NCI-H774 (cell line): Measurements from ENCODE around the gene BCL2L12.

ENCODE experiments used
- DNase-seq: peaks from one replicate; lab custom pipeline; 2025; lab: John Stamatoyannopoulos, UW

BCL2L12 gene

DNA sequence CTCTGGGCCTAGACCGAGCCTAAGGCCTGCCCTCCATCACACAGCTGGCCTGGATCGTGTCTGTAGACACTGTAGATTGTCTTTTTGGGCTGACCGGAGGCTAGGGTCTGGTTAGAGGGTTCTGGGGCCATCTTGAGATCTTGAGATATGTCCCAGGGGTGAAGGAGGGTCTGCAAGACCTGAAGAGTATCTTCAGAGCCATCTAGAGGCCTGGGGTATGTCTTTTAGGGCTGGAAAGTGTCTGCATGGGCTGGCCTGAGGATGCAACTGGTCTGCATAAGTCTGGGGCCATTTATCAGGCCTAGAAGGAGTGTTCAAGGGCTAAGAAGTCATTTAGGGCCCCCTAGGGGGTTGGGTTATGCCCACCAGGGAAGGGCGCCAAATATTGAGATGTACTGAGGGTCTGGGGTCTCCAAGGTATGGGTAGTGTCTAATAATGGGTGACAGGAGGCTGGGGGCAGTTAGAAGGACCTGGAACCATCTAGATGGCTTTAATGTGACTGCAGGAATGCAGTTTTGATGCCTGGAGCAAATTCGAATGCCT lies 23.2 kb upstream of the BCL2L12 start:
- DNase-seq: no peak

DNA sequence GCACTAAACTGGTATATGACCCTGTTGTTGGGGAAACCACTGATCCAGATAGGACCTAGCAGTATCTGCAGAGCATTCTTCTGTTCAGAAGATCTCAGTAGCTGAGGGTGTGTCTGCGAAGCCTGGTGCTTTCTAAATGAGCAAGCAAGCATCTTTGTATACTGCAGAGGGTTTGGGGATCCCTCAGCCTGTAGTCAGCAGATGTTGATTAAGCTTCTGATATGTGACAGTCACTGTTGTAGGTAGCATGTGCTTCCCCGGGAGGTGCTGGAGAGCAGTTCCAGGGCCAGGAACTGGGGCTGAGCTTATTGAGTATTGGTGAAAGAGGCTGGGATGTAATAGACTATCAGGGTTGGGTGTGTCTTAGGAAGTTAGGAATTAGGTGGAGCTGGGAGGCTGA lies 22.3 kb upstream of the BCL2L12 start:
- DNase-seq: no peak

GRCh38 chr19:49645592-49645991 lies 20.1 kb upstream of the BCL2L12 start:
- no peak for DNase-seq

- DNase-seq: no peak
These were observed 19.7 kb upstream of the BCL2L12 start for GRCh38 chr19:49645995-49646394.

- DNase-seq: no peak
These were observed 19.1 kb upstream of the BCL2L12 start for GRCh38 chr19:49646586-49646985.

DNA sequence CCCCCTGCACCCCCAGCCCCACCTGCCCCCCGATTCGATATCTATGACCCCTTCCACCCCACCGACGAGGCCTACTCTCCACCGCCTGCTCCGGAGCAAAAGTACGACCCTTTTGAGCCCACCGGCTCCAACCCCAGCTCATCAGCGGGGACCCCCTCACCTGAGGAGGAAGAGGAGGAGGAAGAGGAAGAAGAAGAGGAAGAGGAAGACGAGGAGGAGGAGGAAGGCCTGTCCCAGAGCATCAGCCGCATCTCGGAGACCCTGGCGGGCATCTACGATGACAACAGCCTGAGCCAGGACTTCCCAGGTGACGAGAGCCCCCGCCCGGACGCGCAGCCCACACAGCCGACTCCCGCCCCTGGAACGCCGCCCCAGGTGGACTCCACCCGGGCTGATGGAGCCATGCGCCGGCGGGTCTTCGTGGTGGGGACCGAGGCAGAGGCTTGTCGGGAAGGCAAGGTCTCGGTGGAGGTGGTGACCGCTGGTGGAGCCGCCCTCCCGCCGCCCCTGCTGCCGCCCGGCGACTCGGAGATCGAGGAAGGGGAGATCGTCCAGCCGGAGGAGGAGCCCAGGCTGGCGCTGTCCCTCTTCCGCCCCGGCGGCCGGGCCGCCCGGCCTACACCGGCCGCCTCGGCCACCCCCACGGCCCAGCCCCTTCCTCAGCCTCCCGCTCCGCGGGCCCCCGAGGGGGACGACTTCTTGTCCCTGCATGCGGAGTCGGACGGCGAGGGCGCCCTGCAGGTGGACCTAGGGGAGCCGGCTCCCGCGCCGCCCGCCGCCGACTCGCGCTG lies 14.5 kb upstream of the BCL2L12 start:
- no peak for DNase-seq

DNA sequence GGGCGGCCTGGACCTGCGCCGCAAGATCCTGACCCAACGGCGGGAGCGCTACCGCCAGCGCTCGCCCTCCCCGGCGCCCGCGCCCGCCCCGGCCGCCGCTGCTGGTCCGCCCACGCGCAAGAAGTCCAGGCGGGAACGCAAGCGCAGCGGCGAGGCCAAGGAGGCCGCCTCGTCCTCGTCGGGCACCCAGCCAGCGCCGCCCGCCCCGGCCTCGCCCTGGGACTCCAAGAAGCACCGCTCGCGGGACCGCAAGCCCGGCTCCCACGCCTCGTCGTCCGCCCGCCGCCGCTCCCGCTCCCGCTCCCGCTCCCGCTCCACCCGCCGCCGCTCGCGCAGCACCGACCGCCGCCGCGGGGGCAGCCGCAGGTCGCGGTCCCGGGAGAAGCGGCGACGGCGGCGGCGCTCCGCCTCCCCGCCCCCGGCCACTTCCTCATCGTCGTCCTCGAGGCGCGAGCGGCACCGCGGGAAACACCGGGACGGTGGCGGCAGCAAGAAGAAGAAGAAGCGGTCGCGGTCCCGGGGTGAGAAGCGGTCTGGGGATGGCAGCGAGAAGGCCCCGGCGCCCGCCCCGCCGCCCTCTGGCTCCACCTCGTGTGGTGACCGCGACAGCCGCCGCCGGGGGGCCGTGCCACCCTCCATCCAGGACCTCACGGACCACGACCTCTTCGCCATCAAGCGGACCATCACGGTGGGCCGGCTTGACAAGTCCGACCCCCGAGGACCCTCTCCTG lies 13.7 kb upstream of the BCL2L12 start:
- DNase-seq: no peak

- no peak for DNase-seq
These were observed 12.9 kb upstream of the BCL2L12 start for GRCh38 chr19:49652551-49653465.

GRCh38 chr19:49653466-49653806 lies 12.3 kb upstream of the BCL2L12 start:
- no peak for DNase-seq

DNA sequence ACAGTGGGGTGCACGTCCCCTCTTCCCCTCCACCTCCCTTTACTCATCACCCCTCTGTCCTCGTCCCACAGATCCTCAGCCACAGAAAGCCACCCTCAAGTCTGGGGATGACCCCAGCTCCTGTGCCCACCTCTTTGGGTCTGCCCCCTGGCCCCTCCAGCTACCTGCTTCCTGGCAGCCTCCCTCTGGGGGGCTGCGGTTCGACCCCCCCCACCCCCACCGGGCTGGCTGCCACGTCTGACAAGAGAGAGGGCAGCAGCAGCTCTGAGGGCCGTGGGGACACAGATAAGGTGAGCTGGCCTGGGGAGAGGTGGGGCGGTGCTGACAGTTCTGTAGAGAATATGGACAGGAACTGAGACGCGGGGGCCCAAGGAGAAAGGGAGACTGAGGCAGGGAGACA lies 11.2 kb upstream of the BCL2L12 start:
- no peak for DNase-seq

GRCh38 chr19:49655570-49656455 lies 9.9 kb upstream of the BCL2L12 start:
- DNase-seq: no peak

GRCh38 chr19:49656456-49657109 lies 9.2 kb upstream of the BCL2L12 start:
- no peak for DNase-seq

- DNase-seq: no peak
These were observed 8.1 kb upstream of the BCL2L12 start for GRCh38 chr19:49657493-49658138.

DNA sequence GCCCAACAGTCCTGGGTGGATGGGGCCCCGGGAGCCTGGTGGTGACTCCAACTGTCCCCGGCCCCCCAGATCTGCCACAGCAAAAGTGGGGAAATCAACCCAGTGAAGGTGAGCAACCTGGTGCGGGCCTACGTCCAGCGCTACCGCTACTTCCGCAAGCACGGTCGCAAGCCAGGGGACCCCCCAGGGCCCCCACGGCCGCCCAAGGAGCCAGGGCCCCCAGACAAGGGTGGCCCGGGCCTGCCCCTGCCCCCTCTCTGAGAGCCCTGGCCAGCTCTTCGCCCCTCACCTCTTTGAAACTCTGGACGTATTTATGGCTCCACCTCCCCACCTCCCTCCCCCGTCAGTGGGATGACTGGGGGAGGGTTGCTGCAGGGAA lies 7.6 kb upstream of the BCL2L12 start:
- DNase-seq: no peak

DNA sequence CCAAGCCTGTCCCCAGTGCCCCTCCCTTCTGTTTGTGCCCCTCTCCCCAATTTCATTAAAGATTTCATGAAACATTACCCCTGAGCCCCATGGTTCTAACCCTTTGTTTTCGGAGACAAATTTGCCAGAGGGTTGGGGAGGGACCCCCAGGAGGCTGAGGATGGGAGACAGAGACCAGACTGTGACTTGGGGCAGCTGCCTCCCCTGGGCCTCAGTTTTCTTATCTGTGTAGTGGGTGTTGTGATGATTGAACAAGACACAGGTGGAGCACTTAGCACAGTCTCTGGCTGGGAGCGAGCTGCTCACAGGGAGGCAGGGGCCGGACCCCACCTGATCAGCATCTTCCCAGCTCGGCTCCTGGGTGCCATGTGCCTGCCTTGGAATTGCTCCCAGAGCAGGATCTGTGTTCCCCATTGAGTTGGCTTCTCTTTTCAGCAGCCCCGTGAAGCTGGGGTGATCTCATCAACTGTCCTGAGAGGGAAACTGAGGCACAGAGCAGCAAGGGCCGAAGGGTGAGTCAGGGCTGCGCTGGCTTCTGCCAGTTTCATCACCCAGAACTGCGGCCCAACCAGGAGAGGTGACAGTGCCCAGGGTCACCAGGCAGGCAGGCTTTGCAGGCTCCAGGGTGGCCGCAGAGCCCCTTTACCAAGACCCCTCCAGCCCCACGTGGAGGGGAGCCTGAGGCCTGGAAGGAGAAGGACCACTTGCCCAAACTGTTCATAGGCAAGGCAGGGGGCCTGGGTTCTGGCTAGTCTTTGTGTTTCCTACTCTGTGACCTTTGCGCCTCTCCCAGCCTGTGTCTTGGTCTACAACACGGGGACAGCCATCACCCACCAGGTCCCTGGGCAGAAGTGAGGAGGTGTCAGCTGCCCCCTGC lies 6.9 kb upstream of the BCL2L12 start:
- no peak for DNase-seq

GRCh38 chr19:49660338-49660961 lies 5.3 kb upstream of the BCL2L12 start:
- no peak for DNase-seq

DNA sequence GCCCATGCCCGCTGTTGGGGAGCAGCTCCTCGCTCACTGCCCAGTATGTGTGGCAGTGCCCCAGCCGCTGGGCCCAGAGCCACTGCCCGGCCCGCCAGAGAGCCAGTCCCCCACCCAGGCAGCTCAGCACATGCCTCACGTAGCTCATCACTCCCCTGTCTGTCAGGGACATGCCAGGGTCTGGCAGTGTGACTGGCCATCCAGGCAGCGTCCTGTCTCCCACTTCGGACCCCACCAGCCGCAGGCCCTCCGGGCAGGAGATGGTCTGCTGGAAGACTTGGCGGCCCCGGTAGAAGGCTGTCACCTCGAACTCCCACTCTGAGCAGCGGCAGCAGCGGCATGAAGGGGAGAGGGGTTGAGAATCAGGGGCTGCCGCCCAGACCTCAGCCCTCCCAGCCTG lies 3.7 kb upstream of the BCL2L12 start:
- DNase-seq: no peak

- DNase-seq: no peak
These were observed 2.5 kb upstream of the BCL2L12 start for GRCh38 chr19:49663224-49663623.
